GM12892 (cell line): ENCODE data around the gene DLG3.

Experiments
- POLR2AphosphoS5 ChIP-seq: IDR thresholded peaks from 2 replicates; pipeline ENCODE4 v1.6.1; 2011; ENCODE audit warnings: low read depth, low read length, control low read depth
- TAF1 ChIP-seq: IDR thresholded peaks from 2 replicates; pipeline ENCODE4 v1.6.1; 2011; ENCODE audit warnings: low read depth, mild to moderate bottlenecking, control low read depth, low read length, borderline replicate concordance

GRCh38 chrX:70552130-70552704 lies 107.6 kb downstream of the DLG3 start:
- TF ChIP-seq POLR2AphosphoS5 (no peak), TAF1 (no peak)
